H1 (cell line): ENCODE data around the gene PPFIBP2. TPM values are rescaled to one million over a fixed set of nuclear protein-coding genes. Genes with fewer than 3 reads are reported as not detected.

Experiments
- GTF2F1 ChIP-seq: IDR thresholded peaks from 2 replicates; pipeline ENCODE4 v1.6.1; 2012; ENCODE audit warnings: low read depth, low read length, improper control_type of control experiment, borderline replicate concordance
- HDAC2 ChIP-seq, 2 experiments: fragments of 300-600 bp in 1 of 2; sonication (generic) in 1 of 2; IDR thresholded peaks; 2 replicates each; pipeline ENCODE4 v1.6.1; 2011 to 2012; ENCODE audit warnings: low read depth in 2 of 2, low read length in 2 of 2, mild to moderate bottlenecking in 2 of 2, moderate library complexity in 2 of 2, borderline replicate concordance in 1 of 2, inconsistent platforms in 1 of 2
- POLR2AphosphoS5 ChIP-seq: IDR thresholded peaks from 2 replicates; pipeline ENCODE4 v1.6.1; 2011; ENCODE audit warnings: low read depth, low read length
- polyA plus RNA-seq, 7 experiments: library from polyadenylated mRNA; depleted of rRNA in 3 of 7; stranded (reverse) in 5 of 7; unstranded in 2 of 7; fragments of >200 nt in 5 of 7; fragments of 200-250 nt in 2 of 7; gene quantifications; 1 replicate in 5 of 7; 2 replicates in 1 of 7; 4 replicates in 1 of 7; pipeline versions ENCODE4 v1.2.1 to v1.2.3, GENCODE V29; 2011 to 2013; ENCODE audit warnings: missing spikeins in 2 of 7, mixed read lengths in 2 of 7
- total RNA-seq: library from RNA; stranded (reverse); fragmentation: NEBNext Ultra II Directional; extraction: Animal tissue kit (Norgen Biotek cat#: 25700); gene quantifications from 2 replicates; pipeline ENCODE4 v1.2.1, GENCODE V29; 2021
- TF ChIP-seq, protein P1 (sequence below): fragments of 300-600 bp; sonication (generic); IDR thresholded peaks from 2 replicates; pipeline ENCODE4 v1.7.1; 2012; ENCODE audit warnings: low read length, moderate library complexity, mild to moderate bottlenecking, inconsistent platforms; ENCODE audit not compliant: insufficient replicate concordance

The PPFIBP2 gene
- total and polyA plus RNA-seq, 2 of the 8 experiments (the other 6 are each of a cell fraction or from before 2014, with no cell fraction given), result 5.5 to 9.8 TPM

DNA sequence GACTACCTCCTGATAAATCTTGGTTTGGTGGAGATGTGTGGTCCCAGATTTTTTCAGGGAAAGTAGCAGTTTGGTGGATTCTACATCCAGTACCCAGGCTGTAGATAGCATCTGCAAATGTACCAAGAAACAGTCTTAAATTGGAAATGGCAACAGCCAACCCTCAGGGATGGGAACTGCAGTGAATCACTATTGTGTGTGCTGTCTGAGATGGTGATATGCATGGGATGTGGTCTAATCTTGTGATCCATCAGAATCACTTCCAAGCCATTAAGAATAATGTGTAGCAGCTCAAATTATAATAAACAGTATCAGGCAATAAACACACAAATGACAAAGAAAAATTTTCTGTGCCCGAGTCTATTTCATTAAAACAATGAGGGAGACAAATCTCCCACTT, 25.1 kb upstream of the PPFIBP2 start (continued):
- TF ChIP-seq, protein P1, sequence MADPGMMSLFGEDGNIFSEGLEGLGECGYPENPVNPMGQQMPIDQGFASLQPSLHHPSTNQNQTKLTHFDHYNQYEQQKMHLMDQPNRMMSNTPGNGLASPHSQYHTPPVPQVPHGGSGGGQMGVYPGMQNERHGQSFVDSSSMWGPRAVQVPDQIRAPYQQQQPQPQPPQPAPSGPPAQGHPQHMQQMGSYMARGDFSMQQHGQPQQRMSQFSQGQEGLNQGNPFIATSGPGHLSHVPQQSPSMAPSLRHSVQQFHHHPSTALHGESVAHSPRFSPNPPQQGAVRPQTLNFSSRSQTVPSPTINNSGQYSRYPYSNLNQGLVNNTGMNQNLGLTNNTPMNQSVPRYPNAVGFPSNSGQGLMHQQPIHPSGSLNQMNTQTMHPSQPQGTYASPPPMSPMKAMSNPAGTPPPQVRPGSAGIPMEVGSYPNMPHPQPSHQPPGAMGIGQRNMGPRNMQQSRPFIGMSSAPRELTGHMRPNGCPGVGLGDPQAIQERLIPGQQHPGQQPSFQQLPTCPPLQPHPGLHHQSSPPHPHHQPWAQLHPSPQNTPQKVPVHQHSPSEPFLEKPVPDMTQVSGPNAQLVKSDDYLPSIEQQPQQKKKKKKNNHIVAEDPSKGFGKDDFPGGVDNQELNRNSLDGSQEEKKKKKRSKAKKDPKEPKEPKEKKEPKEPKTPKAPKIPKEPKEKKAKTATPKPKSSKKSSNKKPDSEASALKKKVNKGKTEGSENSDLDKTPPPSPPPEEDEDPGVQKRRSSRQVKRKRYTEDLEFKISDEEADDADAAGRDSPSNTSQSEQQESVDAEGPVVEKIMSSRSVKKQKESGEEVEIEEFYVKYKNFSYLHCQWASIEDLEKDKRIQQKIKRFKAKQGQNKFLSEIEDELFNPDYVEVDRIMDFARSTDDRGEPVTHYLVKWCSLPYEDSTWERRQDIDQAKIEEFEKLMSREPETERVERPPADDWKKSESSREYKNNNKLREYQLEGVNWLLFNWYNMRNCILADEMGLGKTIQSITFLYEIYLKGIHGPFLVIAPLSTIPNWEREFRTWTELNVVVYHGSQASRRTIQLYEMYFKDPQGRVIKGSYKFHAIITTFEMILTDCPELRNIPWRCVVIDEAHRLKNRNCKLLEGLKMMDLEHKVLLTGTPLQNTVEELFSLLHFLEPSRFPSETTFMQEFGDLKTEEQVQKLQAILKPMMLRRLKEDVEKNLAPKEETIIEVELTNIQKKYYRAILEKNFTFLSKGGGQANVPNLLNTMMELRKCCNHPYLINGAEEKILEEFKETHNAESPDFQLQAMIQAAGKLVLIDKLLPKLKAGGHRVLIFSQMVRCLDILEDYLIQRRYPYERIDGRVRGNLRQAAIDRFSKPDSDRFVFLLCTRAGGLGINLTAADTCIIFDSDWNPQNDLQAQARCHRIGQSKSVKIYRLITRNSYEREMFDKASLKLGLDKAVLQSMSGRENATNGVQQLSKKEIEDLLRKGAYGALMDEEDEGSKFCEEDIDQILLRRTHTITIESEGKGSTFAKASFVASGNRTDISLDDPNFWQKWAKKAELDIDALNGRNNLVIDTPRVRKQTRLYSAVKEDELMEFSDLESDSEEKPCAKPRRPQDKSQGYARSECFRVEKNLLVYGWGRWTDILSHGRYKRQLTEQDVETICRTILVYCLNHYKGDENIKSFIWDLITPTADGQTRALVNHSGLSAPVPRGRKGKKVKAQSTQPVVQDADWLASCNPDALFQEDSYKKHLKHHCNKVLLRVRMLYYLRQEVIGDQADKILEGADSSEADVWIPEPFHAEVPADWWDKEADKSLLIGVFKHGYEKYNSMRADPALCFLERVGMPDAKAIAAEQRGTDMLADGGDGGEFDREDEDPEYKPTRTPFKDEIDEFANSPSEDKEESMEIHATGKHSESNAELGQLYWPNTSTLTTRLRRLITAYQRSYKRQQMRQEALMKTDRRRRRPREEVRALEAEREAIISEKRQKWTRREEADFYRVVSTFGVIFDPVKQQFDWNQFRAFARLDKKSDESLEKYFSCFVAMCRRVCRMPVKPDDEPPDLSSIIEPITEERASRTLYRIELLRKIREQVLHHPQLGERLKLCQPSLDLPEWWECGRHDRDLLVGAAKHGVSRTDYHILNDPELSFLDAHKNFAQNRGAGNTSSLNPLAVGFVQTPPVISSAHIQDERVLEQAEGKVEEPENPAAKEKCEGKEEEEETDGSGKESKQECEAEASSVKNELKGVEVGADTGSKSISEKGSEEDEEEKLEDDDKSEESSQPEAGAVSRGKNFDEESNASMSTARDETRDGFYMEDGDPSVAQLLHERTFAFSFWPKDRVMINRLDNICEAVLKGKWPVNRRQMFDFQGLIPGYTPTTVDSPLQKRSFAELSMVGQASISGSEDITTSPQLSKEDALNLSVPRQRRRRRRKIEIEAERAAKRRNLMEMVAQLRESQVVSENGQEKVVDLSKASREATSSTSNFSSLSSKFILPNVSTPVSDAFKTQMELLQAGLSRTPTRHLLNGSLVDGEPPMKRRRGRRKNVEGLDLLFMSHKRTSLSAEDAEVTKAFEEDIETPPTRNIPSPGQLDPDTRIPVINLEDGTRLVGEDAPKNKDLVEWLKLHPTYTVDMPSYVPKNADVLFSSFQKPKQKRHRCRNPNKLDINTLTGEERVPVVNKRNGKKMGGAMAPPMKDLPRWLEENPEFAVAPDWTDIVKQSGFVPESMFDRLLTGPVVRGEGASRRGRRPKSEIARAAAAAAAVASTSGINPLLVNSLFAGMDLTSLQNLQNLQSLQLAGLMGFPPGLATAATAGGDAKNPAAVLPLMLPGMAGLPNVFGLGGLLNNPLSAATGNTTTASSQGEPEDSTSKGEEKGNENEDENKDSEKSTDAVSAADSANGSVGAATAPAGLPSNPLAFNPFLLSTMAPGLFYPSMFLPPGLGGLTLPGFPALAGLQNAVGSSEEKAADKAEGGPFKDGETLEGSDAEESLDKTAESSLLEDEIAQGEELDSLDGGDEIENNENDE, result no peak
- TF ChIP-seq HDAC2 (IDR thresholded peaks at IDR 0.05; ENCODE audit: borderline replicate concordance in 1 of 2, low read depth in 2 of 2, low read length in 2 of 2) (no peak), GTF2F1 (no peak), POLR2AphosphoS5 (no peak)
